ENCODE data around the gene ESYT1. TPM values are rescaled to one million over a fixed set of nuclear protein-coding genes. Genes with fewer than 3 reads are reported as not detected.
"Not testable (repeated sequence)": the region's sequence is repeated elsewhere in the genome, so short reads cannot be mapped to it uniquely, and the experiment has no call there.

Gene ESYT1
- total RNA-seq, 1 donor from 2014 or later = 75.3 TPM

DNA sequence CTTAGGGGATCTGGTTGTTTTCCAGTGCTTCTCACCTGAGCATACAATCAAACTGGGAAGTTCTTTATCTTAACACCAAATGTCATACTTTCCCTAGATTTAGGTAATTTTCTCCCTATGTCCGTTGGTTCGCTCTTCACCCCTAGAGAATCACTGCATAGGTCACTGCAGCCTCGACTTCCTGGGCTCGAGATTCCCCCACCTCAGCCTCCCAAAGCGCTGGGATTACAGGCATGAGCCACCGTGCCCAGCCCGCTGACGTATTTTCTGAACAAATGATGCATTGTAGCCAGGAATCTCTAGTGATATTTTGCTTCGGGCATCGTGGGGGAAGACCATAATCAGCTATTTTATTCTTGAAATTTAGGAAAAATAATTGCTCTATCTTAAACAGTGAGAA lies 12.7 kb upstream of the ESYT1 start:
- Histone ChIP-seq H3K79me2 (ENCODE audit: low read depth) (peaks cover 23% of the 10 kb centered on the region), H2AFZ (replicated peaks) (peak overlapping the region; percentile 81), H3F3A (ENCODE audit: low read depth) (peaks cover 78% of the 10 kb centered on the region), H3K4me1 (peaks cover 12% of the 10 kb centered on the region), H3K27me3 (no peaks in the 10 kb centered on the region), H3K27ac (no peak overlapping the region), H3K9ac (peak overlapping the region; percentile 70), H4K20me1 (ENCODE audit: low read depth) (peaks cover 26% of the 10 kb centered on the region), H3K4me3 (peak overlapping the region; percentile 62), H3K4me2 (peak overlapping the region; percentile 99), H3K9me3 (ENCODE audit: low read depth) (no peaks in the 10 kb centered on the region), H3K36me3 (peaks cover 12% of the 10 kb centered on the region)
- Mint-ChIP-seq H3K9me3 (no peaks in the 10 kb centered on the region), H3K27ac (no peak overlapping the region), H3K4me1 (peaks cover 25% of the 10 kb centered on the region), H3K4me3 (peak overlapping the region; percentile 99), H3K36me3 (peaks cover 42% of the 10 kb centered on the region), H3K27me3 (ENCODE audit: insufficient read depth, low read depth) (peaks cover 7% of the 10 kb centered on the region)
- TF ChIP-seq EZH2phosphoT487 (IDR thresholded peaks at IDR 0.05) (no peak), CTCF (IDR thresholded peaks at IDR 0.05) (no peak), EZH2 (IDR thresholded peaks at IDR 0.05) (no peak)
- DNase-seq (ENCODE audit: low spot score) = peak; percentile 23

GRCh38 chr12:56116267-56117081 lies 11.6 kb upstream of the ESYT1 start, which contains the start of gene RPL41:
RPL41 (plus strand) TSS chr12:56116633.
- Histone ChIP-seq H3K4me1 (peaks cover 12% of the 10 kb centered on the region), H3K36me3 (peaks cover 3% of the 10 kb centered on the region), H3K9me3 (ENCODE audit: low read depth) (no peaks in the 10 kb centered on the region), H3F3A (ENCODE audit: low read depth) (peaks cover 69% of the 10 kb centered on the region), H3K79me2 (ENCODE audit: low read depth) (peaks cover 23% of the 10 kb centered on the region), H3K9ac (peak within 1 kb of the TSS; percentile 98), H3K27me3 (no peaks in the 10 kb centered on the region), H2AFZ (replicated peaks) (peak within 1 kb of the TSS; percentile 81), H3K27ac (peak within 1 kb of the TSS; percentile 96), H3K4me3 (peak within 1 kb of the TSS; percentile 62), H3K4me2 (peak within 1 kb of the TSS; percentile 99), H4K20me1 (ENCODE audit: low read depth) (peaks cover 26% of the 10 kb centered on the region)
- Mint-ChIP-seq H3K9me3 (no peaks in the 10 kb centered on the region), H3K4me3 (peak within 1 kb of the TSS; percentile 99), H3K4me1 (peaks cover 25% of the 10 kb centered on the region), H3K27me3 (ENCODE audit: insufficient read depth, low read depth) (peaks cover 7% of the 10 kb centered on the region), H3K36me3 (peaks cover 38% of the 10 kb centered on the region), H3K27ac (peak within 1 kb of the TSS; percentile 98)
- TF ChIP-seq EZH2 (IDR thresholded peaks at IDR 0.05) (no peak), EZH2phosphoT487 (IDR thresholded peaks at IDR 0.05) (no peak), CTCF (IDR thresholded peaks at IDR 0.05) (no peak)
- peak; percentile 98 for DNase-seq (ENCODE audit: low spot score)

GRCh38 chr12:56117082-56117706 lies 10.9 kb upstream of the ESYT1 start:
- H3K27ac Mint-ChIP-seq = peak overlapping the region; percentile 98
- peaks cover 35% of the 10 kb centered on the region for H3K36me3 Mint-ChIP-seq
- Histone ChIP-seq H4K20me1 (ENCODE audit: low read depth) (peaks cover 26% of the 10 kb centered on the region), H3F3A (ENCODE audit: low read depth) (peaks cover 64% of the 10 kb centered on the region), H3K79me2 (ENCODE audit: low read depth) (peaks cover 23% of the 10 kb centered on the region), H3K9ac (peak overlapping the region; percentile 98), H3K4me1 (peaks cover 12% of the 10 kb centered on the region), H3K27ac (peak overlapping the region; percentile 96), H3K4me2 (peak overlapping the region; percentile 99), H3K4me3 (peak overlapping the region; percentile 62)
- not testable (repeated sequence) for H3K9me3 Mint-ChIP-seq; H3K27me3 Mint-ChIP-seq (ENCODE audit: insufficient read depth, low read depth); DNase-seq (ENCODE audit: low spot score); H3K9me3 ChIP-seq (ENCODE audit: low read depth); H3K36me3 ChIP-seq; H3K27me3 ChIP-seq; H2AFZ ChIP-seq (replicated peaks)
- H3K4me1 Mint-ChIP-seq = peaks cover 25% of the 10 kb centered on the region
- H3K4me3 Mint-ChIP-seq = peak overlapping the region; percentile 99

All from neural progenitor cell (in vitro differentiated cells).